Osteoblast (primary cell): Measurements from ENCODE around the gene RYR2. TPM values are rescaled to one million over a fixed set of nuclear protein-coding genes. Genes with fewer than 3 reads are reported as not detected.

Source experiments
- DNase-seq: peaks from one replicate; pipeline ENCODE4 v3.0.0; 2011; ENCODE audit warnings: low spot score, mixed read lengths; ENCODE audit not compliant: insufficient read length; ENCODE audit errors: missing footprints
- H2AFZ ChIP-seq: 2 replicates; pipeline ENCODE4 v1.6.0; 2011; ENCODE audit warnings: mild to moderate bottlenecking, low read length
- H3K27ac ChIP-seq: 2 replicates; pipeline ENCODE4 v1.5.1; 2011; ENCODE audit warnings: mild to moderate bottlenecking, low read depth, low read length, moderate library complexity
- H3K27me3 ChIP-seq: 2 replicates; pipeline ENCODE4 v1.6.0; 2012; ENCODE audit warnings: mild to moderate bottlenecking, control low read depth, inconsistent platforms, low read length, moderate library complexity; ENCODE audit not compliant: insufficient read depth
- H3K36me3 ChIP-seq: 2 replicates; pipeline ENCODE4 v1.5.1; 2011; ENCODE audit warnings: mild to moderate bottlenecking, low read length, control low read depth, moderate library complexity; ENCODE audit not compliant: insufficient read depth
- H3K4me1 ChIP-seq: 2 replicates; pipeline ENCODE4 v1.5.1; 2011; ENCODE audit warnings: mild to moderate bottlenecking, low read length, control low read depth, moderate library complexity; ENCODE audit not compliant: insufficient read depth
- H3K4me2 ChIP-seq: 2 replicates; pipeline ENCODE4 v1.6.0; 2011; ENCODE audit warnings: mild to moderate bottlenecking, low read length; ENCODE audit not compliant: insufficient read depth
- H3K4me3 ChIP-seq: fragments of 200-600 bp; sonication (generic); 3 replicates; pipeline ENCODE4 v1.5.1; 2012; ENCODE audit warnings: mild to moderate bottlenecking, low read length, inconsistent platforms; ENCODE audit not compliant: insufficient read depth
- H3K79me2 ChIP-seq: 2 replicates; pipeline ENCODE4 v1.6.0; 2012; ENCODE audit warnings: mild to moderate bottlenecking, low read length, control low read depth, inconsistent platforms; ENCODE audit not compliant: insufficient read depth
- H3K9me3 ChIP-seq: 2 replicates; pipeline ENCODE4 v1.5.1; 2011; ENCODE audit warnings: low read depth, low read length, control low read depth
- H4K20me1 ChIP-seq: 2 replicates; pipeline ENCODE4 v1.6.0; 2012; ENCODE audit warnings: mild to moderate bottlenecking, low read length, control low read depth; ENCODE audit not compliant: insufficient read depth
- CTCF ChIP-seq: IDR thresholded peaks from 2 replicates; pipeline ENCODE4 v1.5.1; 2011; ENCODE audit warnings: mild to moderate bottlenecking, low read depth, low read length, moderate library complexity; ENCODE audit errors: extremely low read depth
- total RNA-seq: library from RNA; depleted of rRNA; stranded (reverse); fragments of >200 nt; gene quantifications from 2 replicates; pipeline ENCODE4 v1.2.3, GENCODE V29; 2012

The RYR2 gene
- total RNA-seq, 1 donor: not detected

GRCh38 chr1:237171454-237172117 is 129.6 kb downstream of the RYR2 start:
- Histone ChIP-seq H3K9me3 (no peaks in the 10 kb centered on the region), H2AFZ (no peak overlapping the region), H4K20me1 (no peaks in the 10 kb centered on the region), H3K4me3 (no peak overlapping the region), H3K27me3 (no peaks in the 10 kb centered on the region), H3K27ac (no peak overlapping the region), H3K36me3 (no peaks in the 10 kb centered on the region), H3K4me2 (no peak overlapping the region), H3K79me2 (no peaks in the 10 kb centered on the region), H3K4me1 (no peaks in the 10 kb centered on the region)
- no peak for TF ChIP-seq CTCF
- DNase-seq: no peak

GRCh38 chr1:237172118-237172485 is 130.1 kb downstream of the RYR2 start:
- H2AFZ ChIP-seq: no peak overlapping the region
- TF ChIP-seq CTCF: no peak
- H3K9me3 ChIP-seq: no peaks in the 10 kb centered on the region
- no peaks in the 10 kb centered on the region for H3K36me3 ChIP-seq
- H3K4me2 ChIP-seq: no peak overlapping the region
- no peaks in the 10 kb centered on the region for H3K4me1 ChIP-seq
- no peak overlapping the region for H3K4me3 ChIP-seq
- DNase-seq: no peak
- H3K79me2 ChIP-seq: no peaks in the 10 kb centered on the region
- H3K27me3 ChIP-seq: no peaks in the 10 kb centered on the region
- H3K27ac ChIP-seq: no peak overlapping the region
- H4K20me1 ChIP-seq: no peaks in the 10 kb centered on the region

DNA sequence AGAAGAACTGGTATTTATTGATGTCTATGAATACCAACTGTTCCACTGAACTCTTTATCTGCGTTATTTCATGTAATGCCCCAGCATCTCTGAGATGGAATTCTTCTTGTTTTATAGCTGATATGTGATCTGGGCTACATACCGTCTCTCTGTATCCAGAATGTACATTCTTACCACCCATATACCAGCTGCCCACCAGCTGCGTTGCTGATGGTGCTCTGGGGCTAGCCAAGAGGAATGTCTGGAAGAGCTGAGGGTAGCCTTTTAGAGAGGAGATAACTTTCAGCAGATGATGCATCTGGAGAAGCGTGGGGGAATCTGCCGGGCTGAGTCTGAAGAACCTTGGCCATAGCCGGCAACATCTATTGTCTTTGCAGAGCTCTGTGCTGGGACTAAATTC is 137.5 kb downstream of the RYR2 start:
- Histone ChIP-seq H3K4me3 (no peak overlapping the region), H3K27me3 (no peaks in the 10 kb centered on the region), H3K9me3 (no peaks in the 10 kb centered on the region), H3K4me1 (no peaks in the 10 kb centered on the region), H4K20me1 (no peaks in the 10 kb centered on the region), H3K4me2 (no peak overlapping the region), H2AFZ (no peak overlapping the region), H3K79me2 (no peaks in the 10 kb centered on the region), H3K36me3 (no peaks in the 10 kb centered on the region), H3K27ac (no peak overlapping the region)
- no peak for TF ChIP-seq CTCF
- DNase-seq: no peak

DNA sequence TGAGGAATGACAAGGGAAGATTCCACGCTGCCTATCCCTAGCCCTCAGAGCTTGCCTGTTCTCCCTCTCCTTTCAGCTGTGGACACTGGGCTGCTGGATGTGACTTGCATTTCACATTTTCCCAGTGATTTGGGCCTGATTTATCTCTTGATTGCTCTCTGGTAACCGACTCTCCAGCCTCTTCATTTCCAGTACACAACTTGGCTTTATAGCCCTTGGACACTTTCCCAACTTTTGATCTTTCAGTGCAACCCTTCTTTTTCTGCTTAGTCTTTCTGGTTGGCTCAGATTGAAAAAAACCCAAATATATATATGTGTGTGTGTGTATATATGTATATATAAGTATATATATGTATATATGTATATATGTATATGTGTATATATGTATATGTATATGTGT is 138.3 kb downstream of the RYR2 start:
- no peaks in the 10 kb centered on the region for H3K4me1 ChIP-seq
- no peaks in the 10 kb centered on the region for H3K27me3 ChIP-seq
- H3K4me2 ChIP-seq: no peak overlapping the region
- H3K9me3 ChIP-seq: no peaks in the 10 kb centered on the region
- H3K4me3 ChIP-seq: no peak overlapping the region
- H2AFZ ChIP-seq: no peak overlapping the region
- no peaks in the 10 kb centered on the region for H3K79me2 ChIP-seq
- no peaks in the 10 kb centered on the region for H3K36me3 ChIP-seq
- DNase-seq: no peak
- no peak for TF ChIP-seq CTCF
- no peaks in the 10 kb centered on the region for H4K20me1 ChIP-seq
- H3K27ac ChIP-seq: no peak overlapping the region
